A673 (cell line): Measurements from ENCODE around the gene HIRIP3. TPM values are rescaled to one million over a fixed set of nuclear protein-coding genes. Genes with fewer than 3 reads are reported as not detected.

ENCODE experiments used
- BruUV-seq: library from RNA; stranded (reverse); fragments of 400-500 nt; replicated peaks from 2 replicates; lab custom pipeline; 2021; lab: Mats Ljungman, UMichigan
- CTCF ChIA-PET: fragments of 300-600 bp; sonication (Branson Sonifier 250); formaldehyde crosslinking; loops from one replicate; lab custom pipeline; 2022; ENCODE audit warnings: antibody characterized with exemption; lab: Charles Lee
- POLR2A ChIA-PET: fragments of 300-600 bp; sonication (Branson Sonifier 250); formaldehyde crosslinking; loops from one replicate; lab custom pipeline; 2022; ENCODE audit warnings: antibody characterized with exemption; ENCODE audit not compliant: low non-redundant PET; lab: Charles Lee
- DNase-seq: peaks from one replicate; pipeline ENCODE4 v3.0.0-alpha.2; 2015; ENCODE audit warnings: low spot score
- H3K27ac ChIP-seq: fragments of 200-600 bp; sonication (generic); 2 replicates; pipeline ENCODE4 v1.5.1; 2016; ENCODE audit warnings: mixed run types, low read depth, mild to moderate bottlenecking, mixed read lengths, antibody characterized with exemption, low read length; ENCODE audit not compliant: poor library complexity, severe bottlenecking
- H3K27me3 ChIP-seq: fragments of 200-600 bp; sonication (generic); replicated peaks from 2 replicates; pipeline ENCODE4 v1.6.1; 2017; ENCODE audit warnings: mixed run types, low read depth, mild to moderate bottlenecking, mixed read lengths, antibody characterized with exemption, low read length; ENCODE audit not compliant: insufficient read depth, poor library complexity
- H3K36me3 ChIP-seq: fragments of 200-600 bp; sonication (generic); 2 replicates; pipeline ENCODE4 v1.6.1; 2016; ENCODE audit warnings: mixed run types, mild to moderate bottlenecking, mixed read lengths, antibody characterized with exemption, low read length; ENCODE audit not compliant: insufficient read depth, poor library complexity, severe bottlenecking
- H3K4me1 ChIP-seq: fragments of 200-600 bp; sonication (generic); 2 replicates; pipeline ENCODE4 v1.6.1; 2017; ENCODE audit warnings: mixed run types, mild to moderate bottlenecking, mixed read lengths, antibody characterized with exemption, low read length; ENCODE audit not compliant: insufficient read depth, poor library complexity, severe bottlenecking
- H3K4me3 ChIP-seq: fragments of 200-600 bp; sonication (generic); 2 replicates; pipeline ENCODE4 v1.5.1; 2016; ENCODE audit warnings: low read depth, mixed run types, mild to moderate bottlenecking, mixed read lengths, low read length; ENCODE audit not compliant: poor library complexity, severe bottlenecking
- H3K9me3 ChIP-seq: fragments of 200-600 bp; sonication (generic); 2 replicates; pipeline ENCODE4 v1.6.1; 2016; ENCODE audit warnings: mixed run types, low read depth, mild to moderate bottlenecking, mixed read lengths, antibody characterized with exemption, low read length; ENCODE audit not compliant: poor library complexity, severe bottlenecking
- CTCF ChIP-seq: fragments of 300-800, 200-600 bp; sonication (generic); conservative IDR thresholded peaks from 2 replicates; pipeline ENCODE4 v1.5.1; 2017; ENCODE audit warnings: low read depth, mild to moderate bottlenecking, antibody characterized with exemption, low read length, moderate library complexity, mixed read lengths
- EZH2 ChIP-seq: fragments of 200-600 bp; sonication (generic); IDR thresholded peaks from 2 replicates; pipeline ENCODE4 v1.6.1; 2017; ENCODE audit warnings: borderline replicate concordance, low read depth, mild to moderate bottlenecking, mixed read lengths, antibody characterized with exemption, low read length; ENCODE audit not compliant: poor library complexity, severe bottlenecking
- intact Hi-C: fragments of 100-400 bp; cut with micrococcal nuclease; formaldehyde crosslinking; loops from one replicate; pipeline ENCODE4 v1.10.0; 2022; ENCODE audit not compliant: unreplicated experiment
- total RNA-seq: library from RNA; stranded (reverse); gene quantifications from 2 replicates; pipeline ENCODE4 v1.2.3, GENCODE V29; 2021

HIRIP3 gene
- total RNA-seq, 1 experiment from 2014 or later: 29.7 TPM

- Histone ChIP-seq H3K4me3 (no peak overlapping the region), H3K27ac (no peak overlapping the region), H3K9me3 (no peaks in the 10 kb centered on the region), H3K36me3 (peaks cover 11% of the 10 kb centered on the region), H3K4me1 (peaks cover 10% of the 10 kb centered on the region), H3K27me3 (no peaks in the 10 kb centered on the region)
- POLR2A ChIA-PET: no interaction called here
- no peak for TF ChIP-seq EZH2
- no peak for TF ChIP-seq CTCF
- intact Hi-C loops: no loop called here
- no TSS peak for BruUV-seq
- CTCF ChIA-PET: no interaction called here
- no peak for DNase-seq
Observed at GRCh38 chr16:30006659-30007377, 11.4 kb upstream of the HIRIP3 start.

- intact Hi-C loops: no loop called here
- H3K9me3 ChIP-seq: no peaks in the 10 kb centered on the region
- H3K36me3 ChIP-seq: peaks cover 11% of the 10 kb centered on the region
- H3K4me1 ChIP-seq: peaks cover 10% of the 10 kb centered on the region
- POLR2A ChIA-PET: no interaction called here
- DNase-seq: no peak
- CTCF ChIA-PET: no interaction called here
- H3K27me3 ChIP-seq: no peaks in the 10 kb centered on the region
- no TSS peak for BruUV-seq
- no peak overlapping the region for H3K27ac ChIP-seq
- H3K4me3 ChIP-seq: no peak overlapping the region
- no peak for TF ChIP-seq EZH2
- no peak for TF ChIP-seq CTCF
Observed at GRCh38 chr16:30006095-30006473, 10.7 kb upstream of the HIRIP3 start.

GRCh38 chr16:30005341-30006094 is 10.1 kb upstream of the HIRIP3 start:
- no TSS peak for BruUV-seq
- intact Hi-C loops: no loop called here
- H3K36me3 ChIP-seq: peaks cover 11% of the 10 kb centered on the region
- no peak overlapping the region for H3K4me3 ChIP-seq
- TF ChIP-seq EZH2 (no peak), CTCF (peak; percentile 66)
- ChIA-PET CTCF (no interaction called here), POLR2A (no interaction called here)
- no peaks in the 10 kb centered on the region for H3K27me3 ChIP-seq
- peak; percentile 64 for DNase-seq
- H3K4me1 ChIP-seq: peaks cover 8% of the 10 kb centered on the region
- H3K27ac ChIP-seq: no peak overlapping the region
- no peaks in the 10 kb centered on the region for H3K9me3 ChIP-seq
